HG03469 (cell line): ENCODE measurements around the gene JAK3.
"Not testable (repeated sequence)": the region's sequence is repeated elsewhere in the genome, so short reads cannot be mapped to it uniquely, and the experiment has no call there.

Experiments used
- ATAC-seq: cut with Tn5 transposase; IDR thresholded peaks from one replicate; pipeline ENCODE4 v1.9.1; 2021; ENCODE audit warnings: mild to moderate bottlenecking, moderate library complexity, moderate number of reproducible peaks; ENCODE audit not compliant: unreplicated experiment

JAK3 gene

GRCh38 chr19:17807731-17808316, 40.0 kb downstream of the JAK3 start:
- ATAC-seq, result no peak

DNA sequence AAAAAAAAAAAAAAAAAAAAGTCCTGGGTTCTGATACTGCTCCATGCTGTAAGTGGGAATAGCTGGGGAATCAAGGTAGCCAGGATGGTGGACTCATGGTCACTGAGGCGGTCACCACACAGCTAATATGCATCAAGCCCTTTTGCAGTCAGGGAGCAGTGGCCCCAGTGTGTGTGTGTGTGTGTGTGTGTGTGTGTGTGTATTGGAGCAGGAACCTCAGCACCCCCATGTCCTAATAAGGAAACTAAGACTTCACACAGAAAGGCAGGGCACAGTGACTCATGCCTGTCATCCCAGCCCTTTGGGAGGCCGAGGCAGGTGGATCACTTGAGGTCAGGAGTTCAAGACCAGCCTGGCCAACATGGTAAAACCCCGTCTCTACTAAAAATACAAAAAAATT, 40.8 kb downstream of the JAK3 start:
- ATAC-seq, result no peak

DNA sequence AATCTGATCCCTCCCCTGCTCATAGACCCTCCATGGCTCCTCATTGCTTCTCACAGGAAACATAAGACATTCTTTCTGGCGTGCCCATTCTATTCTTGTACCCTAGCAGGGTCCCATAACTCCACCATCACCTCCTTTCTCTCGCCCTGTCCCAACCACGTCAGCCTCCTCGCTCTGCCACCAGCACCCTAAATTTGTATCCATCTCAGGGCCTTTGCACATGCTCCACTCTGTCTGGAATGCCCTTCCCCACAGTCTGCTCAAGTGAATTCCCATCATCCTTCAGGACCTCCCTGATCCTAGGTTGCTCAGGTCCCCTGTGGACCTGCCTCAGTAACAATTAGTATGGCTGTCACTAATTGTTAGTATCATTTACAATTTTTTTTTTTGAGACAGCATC, 42.4 kb downstream of the JAK3 start:
- no peak for ATAC-seq

DNA sequence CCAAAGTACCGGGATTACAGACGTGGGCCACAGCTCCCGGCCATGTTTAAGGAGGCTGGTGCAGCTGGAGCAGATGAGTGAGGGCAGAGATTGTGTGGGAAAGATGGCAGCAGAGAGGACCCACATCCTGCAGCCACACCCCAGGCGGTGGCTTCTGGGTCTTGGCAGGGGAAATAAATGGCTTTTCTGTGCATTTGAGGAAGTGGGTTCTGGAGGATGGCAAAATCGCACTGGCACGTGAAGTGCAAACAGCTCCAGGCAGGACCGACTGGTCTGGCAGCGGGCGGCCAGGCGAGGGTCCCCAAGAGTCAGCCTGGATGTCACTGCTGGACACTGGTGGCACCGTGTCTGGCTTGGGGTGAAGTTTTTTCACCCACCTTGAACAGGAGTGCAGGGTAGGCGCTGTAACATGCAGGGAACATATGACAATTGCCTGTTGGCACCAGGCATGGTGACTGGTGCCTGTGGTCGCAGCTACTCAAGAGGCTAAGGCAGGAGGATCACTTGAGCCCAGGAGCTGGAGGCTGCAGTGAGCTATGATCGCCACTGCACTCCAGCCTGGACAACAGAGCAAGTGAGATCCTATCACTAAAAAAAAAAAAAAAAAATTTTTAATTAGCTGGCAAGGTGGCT, 44.4 kb downstream of the JAK3 start:
- no peak for ATAC-seq

- ATAC-seq, result no peak
Observed at GRCh38 chr19:17802137-17802858, 45.5 kb downstream of the JAK3 start.

- not testable (repeated sequence) for ATAC-seq
Observed at GRCh38 chr19:17798599-17798998, 49.2 kb downstream of the JAK3 start.

GRCh38 chr19:17797424-17798201, 50.2 kb downstream of the JAK3 start:
- no peak for ATAC-seq

DNA sequence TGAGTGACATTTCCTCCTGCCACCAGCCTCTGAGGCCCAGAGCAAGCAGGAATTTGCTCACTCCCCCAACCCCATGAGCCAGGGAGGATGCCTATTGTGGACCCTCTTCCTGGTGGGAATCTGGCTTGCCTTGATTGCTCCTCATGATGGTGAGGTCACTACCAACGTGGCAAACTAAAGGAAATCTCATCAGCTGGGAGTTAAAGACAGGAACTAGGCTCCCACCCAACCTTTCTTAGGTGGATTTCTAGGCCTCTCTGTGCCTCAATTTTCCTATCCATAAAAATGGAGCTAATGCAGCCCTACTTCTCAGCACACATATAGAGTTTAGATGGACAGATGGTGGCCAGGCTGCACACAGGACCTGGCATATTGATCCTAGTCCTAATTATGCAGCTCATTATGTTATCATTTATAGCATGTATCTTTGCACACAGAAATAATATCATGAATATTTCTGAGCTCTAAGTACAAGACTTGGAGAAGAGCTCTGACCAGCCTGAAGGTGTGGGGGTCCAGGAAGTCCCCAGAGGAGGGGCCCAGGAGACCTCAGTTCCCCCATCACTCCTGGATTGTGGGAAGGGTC, 50.9 kb downstream of the JAK3 start:
- no peak for ATAC-seq

GRCh38 chr19:17796013-17796837, 51.6 kb downstream of the JAK3 start:
- ATAC-seq, result no peak

DNA sequence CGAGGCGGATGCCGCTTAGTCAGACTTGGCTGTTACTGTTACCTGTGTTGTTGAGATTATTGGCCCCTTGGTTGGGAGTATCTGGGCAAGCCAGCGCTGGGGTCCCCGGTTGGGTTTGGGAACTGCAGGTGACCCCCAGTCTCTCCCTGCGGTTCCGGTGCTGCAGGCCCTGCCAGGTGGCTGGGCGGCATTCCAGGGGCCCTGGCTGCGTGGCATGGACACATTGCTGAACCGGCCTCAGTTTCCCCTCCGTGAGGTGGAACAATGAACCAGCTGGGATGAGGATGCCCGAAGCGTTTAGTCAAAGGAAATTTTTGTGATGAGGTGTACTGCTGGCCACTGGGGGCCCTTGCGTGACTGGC, 52.3 kb downstream of the JAK3 start:
- no peak for ATAC-seq

GRCh38 chr19:17794731-17795494, 52.9 kb downstream of the JAK3 start, which contains the start of gene B3GNT3:
TSS of gene B3GNT3 (plus strand) at chr19:17795138. CDS start at chr19:17807808, 12,670 bp downstream.
- no peak for ATAC-seq

DNA sequence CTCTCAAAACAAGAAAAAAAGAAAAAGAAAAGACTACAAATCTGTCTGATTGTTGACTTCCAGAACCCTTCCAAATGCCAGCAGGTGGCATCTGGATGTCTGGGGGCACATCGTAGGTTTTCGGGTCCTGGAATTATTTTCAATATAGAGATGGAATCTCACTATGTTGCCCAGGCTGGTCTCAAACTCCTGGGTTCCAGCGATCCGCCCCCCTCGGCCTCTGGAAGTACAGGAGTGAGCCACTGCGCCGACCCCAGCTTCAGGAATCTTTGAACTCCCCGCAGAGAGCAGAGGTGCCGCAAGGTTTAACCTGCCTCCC, 53.4 kb downstream of the JAK3 start:
- ATAC-seq, result no peak

DNA sequence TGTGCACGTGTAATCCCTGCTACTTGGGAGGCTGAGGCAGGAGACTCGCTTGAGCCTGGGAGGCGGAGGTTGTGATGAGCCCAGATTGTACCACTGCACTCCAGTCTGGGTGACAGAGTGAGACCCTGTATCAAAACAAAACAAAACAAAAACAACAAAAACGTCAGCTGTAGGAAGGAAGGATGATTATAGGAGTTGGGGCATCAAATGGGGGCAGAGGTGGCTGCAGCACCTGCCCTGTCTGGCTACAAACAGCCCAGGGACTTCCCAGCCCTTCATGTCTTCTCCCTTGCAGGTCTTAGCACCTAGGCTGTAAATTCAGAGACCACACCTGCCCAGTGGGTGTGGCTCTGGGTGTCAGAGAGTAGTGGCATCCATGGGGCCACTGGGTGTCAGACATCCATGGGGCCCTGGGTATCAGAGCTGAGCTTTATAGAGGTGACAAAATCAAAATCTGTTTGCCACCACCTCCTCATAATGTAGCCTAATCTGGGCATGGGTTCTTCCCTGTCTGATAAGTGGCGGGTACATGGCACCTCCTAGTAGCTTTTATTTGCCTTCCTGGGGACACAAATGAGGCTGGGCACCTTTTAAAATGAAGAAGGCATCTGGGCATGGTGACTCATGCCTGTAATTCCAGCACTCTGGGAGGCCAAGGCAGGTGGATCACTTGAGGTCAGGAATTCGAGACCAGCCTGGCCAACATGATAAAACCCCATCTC, 57.6 kb downstream of the JAK3 start:
- no peak for ATAC-seq

- ATAC-seq, result no peak
Observed at GRCh38 chr19:17788632-17789031, 59.1 kb downstream of the JAK3 start.

- no peak for ATAC-seq
Observed at GRCh38 chr19:17787274-17787913, 60.4 kb downstream of the JAK3 start.

- ATAC-seq, result no peak
Observed at GRCh38 chr19:17784201-17785008, 63.4 kb downstream of the JAK3 start.

GRCh38 chr19:17783721-17784120, 64.1 kb downstream of the JAK3 start:
- not testable (repeated sequence) for ATAC-seq

- no peak for ATAC-seq
Observed at GRCh38 chr19:17780781-17781180, 67.0 kb downstream of the JAK3 start.
